Left ventricle myocardium inferior (tissue), 1 donor: Measurements from ENCODE around the gene TULP3. TPM values are rescaled to one million over a fixed set of nuclear protein-coding genes. Genes with fewer than 3 reads are reported as not detected.
A peak's percentile ranks its signal among the peaks of the same experiment; 100 is the strongest.
"Not testable (repeated sequence)": the region's sequence is repeated elsewhere in the genome, so short reads cannot be mapped to it uniquely, and the experiment has no call there.

Source experiments
- DNase-seq: peaks from one replicate; pipeline ENCODE4 v3.0.0-alpha.2; 2020
- H3K27ac ChIP-seq: fragments of 200-600 bp; replicated peaks from 2 replicates; pipeline ENCODE4 v1.8.0; 2021
- H3K27me3 ChIP-seq: fragments of 200-600 bp; 2 replicates; pipeline ENCODE4 v1.8.0; 2021; ENCODE audit warnings: low read depth
- H3K36me3 ChIP-seq: fragments of 200-600 bp; 2 replicates; pipeline ENCODE4 v1.8.0; 2021
- H3K4me1 ChIP-seq: fragments of 200-600 bp; 2 replicates; pipeline ENCODE4 v1.8.0; 2021
- H3K4me3 ChIP-seq: fragments of 200-600 bp; 2 replicates; pipeline ENCODE4 v1.8.0; 2021; ENCODE audit warnings: mild to moderate bottlenecking, moderate library complexity
- H3K9me3 ChIP-seq: fragments of 200-600 bp; replicated peaks from 2 replicates; pipeline ENCODE4 v1.8.0; 2021
- CTCF ChIP-seq: fragments of 200-600 bp; IDR thresholded peaks from 2 replicates; pipeline ENCODE4 v1.8.0; 2021; ENCODE audit warnings: antibody characterized with exemption, mild to moderate bottlenecking, borderline replicate concordance
- intact Hi-C: fragments of 100-400 bp; cut with micrococcal nuclease; formaldehyde crosslinking; loops from one replicate; pipeline ENCODE4 v1.11.0; 2022
- total RNA-seq: library from RNA; stranded (reverse); fragmentation: NEBNext Ultra II Directional; extraction: Animal tissue kit (Norgen Biotek cat#: 25700); gene quantifications from one replicate; pipeline ENCODE4 v1.2.1, GENCODE V29; 2021
- donor health status: DM: no; HTN: yes; CAD: no; lungs with severe emphysema.

The TULP3 gene
- total RNA-seq, 1 donor from 2014 or later, result 4.8 TPM

GRCh38 chr12:2862876-2863275, 27.8 kb upstream of the TULP3 start:
- no peak overlapping the region for H3K27ac ChIP-seq
- H3K4me3 ChIP-seq, result no peak overlapping the region
- no peak for DNase-seq
- intact Hi-C loops, result no loop called here
- H3K27me3 ChIP-seq, result no peaks in the 10 kb centered on the region
- H3K9me3 ChIP-seq, result no peaks in the 10 kb centered on the region
- TF ChIP-seq CTCF, result no peak
- no peaks in the 10 kb centered on the region for H3K36me3 ChIP-seq
- H3K4me1 ChIP-seq, result no peaks in the 10 kb centered on the region

GRCh38 chr12:2863402-2863801, 27.3 kb upstream of the TULP3 start:
- H3K36me3 ChIP-seq, H3K27me3 ChIP-seq, H3K9me3 ChIP-seq, H3K27ac ChIP-seq, DNase-seq, intact Hi-C loops, H3K4me1 ChIP-seq, H3K4me3 ChIP-seq: not testable (repeated sequence)

- Histone ChIP-seq H3K36me3 (no peaks in the 10 kb centered on the region), H3K4me1 (no peaks in the 10 kb centered on the region), H3K4me3 (no peak overlapping the region), H3K27me3 (no peaks in the 10 kb centered on the region), H3K9me3 (no peaks in the 10 kb centered on the region), H3K27ac (no peak overlapping the region)
- DNase-seq, result no peak
- TF ChIP-seq CTCF, result no peak
- intact Hi-C loops, result no loop called here
Measured at GRCh38 chr12:2864198-2864597, 26.5 kb upstream of the TULP3 start.

- intact Hi-C loops, DNase-seq, H3K4me3 ChIP-seq, H3K9me3 ChIP-seq, H3K36me3 ChIP-seq, H3K27me3 ChIP-seq, H3K27ac ChIP-seq, H3K4me1 ChIP-seq: not testable (repeated sequence)
Measured at GRCh38 chr12:2868986-2869632, 21.6 kb upstream of the TULP3 start.

- intact Hi-C loops, result no loop called here
- no peak for TF ChIP-seq CTCF
- Histone ChIP-seq H3K36me3 (no peaks in the 10 kb centered on the region), H3K27ac (peak overlapping the region; percentile 77), H3K9me3 (no peaks in the 10 kb centered on the region), H3K4me3 (peak overlapping the region; percentile 86), H3K4me1 (peaks cover 23% of the 10 kb centered on the region), H3K27me3 (no peaks in the 10 kb centered on the region)
- DNase-seq, result no peak
Measured at GRCh38 chr12:2876431-2877046, 14.2 kb upstream of the TULP3 start.

GRCh38 chr12:2877047-2877952, 13.4 kb upstream of the TULP3 start, which contains the start of the genes FOXM1 and RHNO1:
Gene FOXM1, minus strand, starts transcription at chr12:2877174. Its CDS starts 2,696 bp downstream, at chr12:2874478.
Gene RHNO1, plus strand, starts transcription at chr12:2877223. Its CDS starts 8,144 bp downstream, at chr12:2885367.
- Histone ChIP-seq H3K27ac (peak within 1 kb of the TSS; percentile 77), H3K4me1 (peaks cover 23% of the 10 kb centered on the region), H3K27me3 (no peaks in the 10 kb centered on the region), H3K9me3 (no peaks in the 10 kb centered on the region), H3K4me3 (peak within 1 kb of the TSS; percentile 86), H3K36me3 (no peaks in the 10 kb centered on the region)
- peak; percentile 89 for DNase-seq
- TF ChIP-seq CTCF, result peak; percentile 33
- intact Hi-C loops, result no loop called here
